ENCODE results near the gene RNF220. TPM values are rescaled to one million over a fixed set of nuclear protein-coding genes. Genes with fewer than 3 reads are reported as not detected.

The RNF220 gene
- total RNA-seq (100 to 1,000 TPM in 2 of 5 experiments, 10 to 100 TPM in 3; 84.0 to 127 (median 95.9) TPM), polyA plus RNA-seq (100 to 1,000 TPM in 1 of 2 donors, 10 to 100 TPM in 1; 83.1 to 125 TPM), total RNA-seq (83.7 reads per million, percentile 81 among the genes with 10 or more reads in this experiment)

- H3K36me3 Mint-ChIP-seq: no peaks in the 10 kb centered on the region
- Histone ChIP-seq H3K27me3 (ENCODE audit: control insufficient read depth in 2 of 2, insufficient read depth in 2 of 2, low read length in 2 of 2) (peaks cover 20 to 58% of the 10 kb centered on the region in 2 donors), H3K9me3 (ENCODE audit: control insufficient read depth in 2 of 3, low read length in 3 of 3) (no peaks in the 10 kb centered on the region), H3K4me1 (ENCODE audit: control insufficient read depth in 2 of 2, insufficient read depth in 2 of 2, low read length in 2 of 2) (peaks cover 10 to 33% of the 10 kb centered on the region in 2 donors), H3K4me3 (ENCODE audit: low read length) (peak within 1 kb of the TSS; percentile 66), H3K36me3 (ENCODE audit: control insufficient read depth in 2 of 3, insufficient read depth in 3 of 3, low read length in 3 of 3) (no peaks in the 10 kb centered on the region), H3K27ac (ENCODE audit: low read depth, low read length) (no peak within 1 kb of the TSS)
- peak within 1 kb of the TSS in 4 of 9 donors; percentile 0 to 45 (median 6) for H3K27ac Mint-ChIP-seq
- H3K4me1 Mint-ChIP-seq: peaks cover 17 to 38% (median 29%) of the 10 kb centered on the region in 7 donors
- H3K27me3 Mint-ChIP-seq: peaks cover 43 to 66% (median 51%) of the 10 kb centered on the region in 5 donors
- peak within 1 kb of the TSS; percentile 80 to 95 (median 89) for H3K4me3 Mint-ChIP-seq
- peaks cover 0 to 6% (median 0%) of the 10 kb centered on the region in 11 donors for H3K9me3 Mint-ChIP-seq
- CTCF ChIA-PET: interaction anchor here (0.7 kb wide), 2 partner anchors 12 to 19 kb away, joined by 3 read pairs; no protein-coding TSS in a partner anchor
- POLR2A ChIA-PET: no interaction called here
- ATAC-seq (peak; percentile 66), DNase-seq (peak in 6 of 9 donors; percentile 32 to 45 (median 34))
- intact Hi-C loops (cut with micrococcal nuclease): loop anchor here in 1 of 2 donors (1.0 kb wide), 1 partner anchor 50 kb away; the partner anchor contains the start of gene ERI3
These were observed at the start of gene RNF220 for GRCh38 chr1:44405031-44405797. RNF220 (plus strand) TSS chr1:44405255.

GRCh38 chr1:44355582-44356305 is 49.3 kb upstream of the RNF220 start:
- ChIA-PET CTCF (interaction anchor here (0.5 kb wide), 1 partner anchor 17 kb away, joined by 5 read pairs; no protein-coding TSS in a partner anchor), POLR2A (interaction anchor here (1.7 kb wide), 1 partner anchor 9 kb away, joined by 4 read pairs; no protein-coding TSS in a partner anchor)
- Mint-ChIP-seq H3K27me3 (no peaks in the 10 kb centered on the region), H3K9me3 (no peaks in the 10 kb centered on the region), H3K4me3 (peak overlapping the region; percentile 83 to 98 (median 96)), H3K27ac (peak overlapping the region; percentile 87 to 94 (median 90)), H3K36me3 (peaks cover 0 to 8% (median 0%) of the 10 kb centered on the region in 5 donors), H3K4me1 (peaks cover 15 to 50% (median 43%) of the 10 kb centered on the region in 7 donors)
- peaks cover 11 to 12% of the 10 kb centered on the region in 2 donors for H3K4me1 ChIP-seq (ENCODE audit: control insufficient read depth in 2 of 2, insufficient read depth in 2 of 2, low read length in 2 of 2)
- H3K27me3 ChIP-seq (ENCODE audit: control insufficient read depth in 2 of 2, insufficient read depth in 2 of 2, low read length in 2 of 2): no peaks in the 10 kb centered on the region
- no peaks in the 10 kb centered on the region for H3K9me3 ChIP-seq (ENCODE audit: control insufficient read depth in 2 of 3, low read length in 3 of 3)
- no peak for ATAC-seq
- peak overlapping the region; percentile 34 for H3K4me3 ChIP-seq (ENCODE audit: low read length)
- DNase-seq: peak in 1 of 9 donors; percentile 23
- H3K36me3 ChIP-seq (ENCODE audit: control insufficient read depth in 2 of 3, insufficient read depth in 3 of 3, low read length in 3 of 3): no peaks in the 10 kb centered on the region
- intact Hi-C loops (cut with micrococcal nuclease): loop anchor here (1.0 to 10.0 kb wide), 8 partner anchors 50 to 1329 kb away; partner anchors contain the start of genes DMAP1 (in 2 of the 2), ARMH1 (in 1 of the 2), GPBP1L1 (in 1 of the 2) and KIF2C (in 1 of the 2)
- H3K27ac ChIP-seq (ENCODE audit: low read depth, low read length): no peak overlapping the region

GRCh38 chr1:44357710-44358109 is 47.3 kb upstream of the RNF220 start:
- Histone ChIP-seq H3K4me3 (ENCODE audit: low read length) (no peak overlapping the region), H3K36me3 (ENCODE audit: control insufficient read depth in 2 of 3, insufficient read depth in 3 of 3, low read length in 3 of 3) (no peaks in the 10 kb centered on the region), H3K4me1 (ENCODE audit: control insufficient read depth in 2 of 2, insufficient read depth in 2 of 2, low read length in 2 of 2) (peaks cover 11 to 12% of the 10 kb centered on the region in 2 donors), H3K9me3 (ENCODE audit: control insufficient read depth in 2 of 3, low read length in 3 of 3) (no peaks in the 10 kb centered on the region), H3K27me3 (ENCODE audit: control insufficient read depth in 2 of 2, insufficient read depth in 2 of 2, low read length in 2 of 2) (no peaks in the 10 kb centered on the region), H3K27ac (ENCODE audit: low read depth, low read length) (no peak overlapping the region)
- Mint-ChIP-seq H3K4me3 (no peak overlapping the region), H3K4me1 (peaks cover 12 to 30% (median 27%) of the 10 kb centered on the region in 7 donors), H3K9me3 (no peaks in the 10 kb centered on the region), H3K27me3 (peaks cover 0 to 2% (median 0%) of the 10 kb centered on the region in 5 donors), H3K27ac (peak overlapping the region in 1 of 9 donors; percentile 14), H3K36me3 (no peaks in the 10 kb centered on the region)
- ATAC-seq: no peak
- intact Hi-C loops (cut with micrococcal nuclease): loop anchor here (5.0 to 10.0 kb wide), 3 partner anchors 323 to 1327 kb away; partner anchors contain the start of genes GPBP1L1 (in 1 of the 2), KIF2C (in 1 of the 2), SLC6A9 (in 1 of the 2) and TMEM69 (in 1 of the 2)
- CTCF ChIA-PET: no interaction called here
- POLR2A ChIA-PET: no interaction called here
- no peak for DNase-seq

GRCh38 chr1:44359234-44359935 is 45.7 kb upstream of the RNF220 start:
- ChIA-PET CTCF (interaction anchor here (0.5 kb wide), 1 partner anchor 1991 kb away, joined by 3 read pairs; no protein-coding TSS in a partner anchor), POLR2A (no interaction called here)
- no peak for DNase-seq
- no peaks in the 10 kb centered on the region for H3K27me3 ChIP-seq (ENCODE audit: control insufficient read depth in 2 of 2, insufficient read depth in 2 of 2, low read length in 2 of 2)
- no peaks in the 10 kb centered on the region for H3K9me3 Mint-ChIP-seq
- no peak overlapping the region for H3K27ac Mint-ChIP-seq
- no peak overlapping the region for H3K4me3 ChIP-seq (ENCODE audit: low read length)
- H3K4me1 Mint-ChIP-seq: peaks cover 3 to 13% (median 11%) of the 10 kb centered on the region in 7 donors
- peaks cover 0 to 2% (median 0%) of the 10 kb centered on the region in 5 donors for H3K27me3 Mint-ChIP-seq
- ATAC-seq: no peak
- no peaks in the 10 kb centered on the region for H3K36me3 ChIP-seq (ENCODE audit: control insufficient read depth in 2 of 3, insufficient read depth in 3 of 3, low read length in 3 of 3)
- intact Hi-C loops (cut with micrococcal nuclease): loop anchor here (5.0 to 10.0 kb wide), 3 partner anchors 325 to 1325 kb away; partner anchors contain the start of genes GPBP1L1 (in 1 of the 2), KIF2C (in 1 of the 2), SLC6A9 (in 1 of the 2) and TMEM69 (in 1 of the 2)
- no peaks in the 10 kb centered on the region for H3K36me3 Mint-ChIP-seq
- no peaks in the 10 kb centered on the region for H3K9me3 ChIP-seq (ENCODE audit: control insufficient read depth in 2 of 3, low read length in 3 of 3)
- H3K27ac ChIP-seq (ENCODE audit: low read depth, low read length): no peak overlapping the region
- H3K4me1 ChIP-seq (ENCODE audit: control insufficient read depth in 2 of 2, insufficient read depth in 2 of 2, low read length in 2 of 2): peaks cover 3 to 8% of the 10 kb centered on the region in 2 donors
- H3K4me3 Mint-ChIP-seq: no peak overlapping the region

- Histone ChIP-seq H3K9me3 (ENCODE audit: control insufficient read depth in 2 of 3, low read length in 3 of 3) (no peaks in the 10 kb centered on the region), H3K27ac (ENCODE audit: low read depth, low read length) (no peak overlapping the region), H3K4me3 (ENCODE audit: low read length) (no peak overlapping the region), H3K4me1 (ENCODE audit: control insufficient read depth in 2 of 2, insufficient read depth in 2 of 2, low read length in 2 of 2) (no peaks in the 10 kb centered on the region), H3K36me3 (ENCODE audit: control insufficient read depth in 2 of 3, insufficient read depth in 3 of 3, low read length in 3 of 3) (no peaks in the 10 kb centered on the region), H3K27me3 (ENCODE audit: control insufficient read depth in 2 of 2, insufficient read depth in 2 of 2, low read length in 2 of 2) (no peaks in the 10 kb centered on the region)
- intact Hi-C loops (cut with micrococcal nuclease): no loop called here
- Mint-ChIP-seq H3K36me3 (no peaks in the 10 kb centered on the region), H3K27ac (peak overlapping the region in 1 of 9 donors; percentile 38), H3K4me1 (no peaks in the 10 kb centered on the region), H3K4me3 (no peak overlapping the region), H3K9me3 (no peaks in the 10 kb centered on the region), H3K27me3 (peaks cover 0 to 3% (median 0%) of the 10 kb centered on the region in 5 donors)
- DNase-seq: no peak
- ATAC-seq: no peak
- CTCF ChIA-PET: interaction anchor here (0.6 kb wide), 1 partner anchor 92 kb away, joined by 4 read pairs; no protein-coding TSS in a partner anchor
- POLR2A ChIA-PET: no interaction called here
These were observed 43.6 kb upstream of the RNF220 start for GRCh38 chr1:44361478-44361877.

All from naive thymus-derived CD4-positive, alpha-beta T cell (primary cell).